ENCODE measurements around the gene TIGD4.

The TIGD4 gene

GRCh38 chr4:152763796-152764195 lies 15.7 kb downstream of the TIGD4 start:
- no peak for DNase-seq

GRCh38 chr4:152748619-152749018 lies 30.9 kb downstream of the TIGD4 start:
- Histone ChIP-seq H3K9me3 (ENCODE audit: control insufficient read depth, low read length) (no peaks in the 10 kb centered on the region), H3K27me3 (replicated peaks; ENCODE audit: control insufficient read depth, insufficient read depth, low read length, poor library complexity, severe bottlenecking) (no peaks in the 10 kb centered on the region), H3K4me3 (ENCODE audit: insufficient read depth, low read depth, low read length, poor library complexity, severe bottlenecking) (no peak overlapping the region), H3K4me1 (ENCODE audit: control insufficient read depth, insufficient read depth, low read length, poor library complexity, severe bottlenecking) (no peaks in the 10 kb centered on the region), H3K27ac (ENCODE audit: insufficient read depth, low read length, poor library complexity, severe bottlenecking) (no peak overlapping the region), H3K36me3 (ENCODE audit: control insufficient read depth, insufficient read depth, low read length) (no peaks in the 10 kb centered on the region)
- no peak for DNase-seq

More at GRCh38 chr4:152763796-152764195, 15.7 kb downstream of the TIGD4 start:
- Histone ChIP-seq H3K36me3 (ENCODE audit: control insufficient read depth, insufficient read depth, low read length) (no peaks in the 10 kb centered on the region), H3K9me3 (ENCODE audit: control insufficient read depth, low read length) (no peaks in the 10 kb centered on the region), H3K4me1 (ENCODE audit: control insufficient read depth, insufficient read depth, low read length, poor library complexity, severe bottlenecking) (no peaks in the 10 kb centered on the region), H3K4me3 (ENCODE audit: insufficient read depth, low read depth, low read length, poor library complexity, severe bottlenecking) (no peak overlapping the region), H3K27me3 (replicated peaks; ENCODE audit: control insufficient read depth, insufficient read depth, low read length, poor library complexity, severe bottlenecking) (no peaks in the 10 kb centered on the region), H3K27ac (ENCODE audit: insufficient read depth, low read length, poor library complexity, severe bottlenecking) (no peak overlapping the region)

- Histone ChIP-seq H3K27me3 (replicated peaks; ENCODE audit: control insufficient read depth, insufficient read depth, low read length, poor library complexity, severe bottlenecking) (no peaks in the 10 kb centered on the region), H3K9me3 (ENCODE audit: control insufficient read depth, low read length) (no peaks in the 10 kb centered on the region), H3K4me1 (ENCODE audit: control insufficient read depth, insufficient read depth, low read length, poor library complexity, severe bottlenecking) (no peaks in the 10 kb centered on the region), H3K27ac (ENCODE audit: insufficient read depth, low read length, poor library complexity, severe bottlenecking) (no peak overlapping the region), H3K4me3 (ENCODE audit: insufficient read depth, low read depth, low read length, poor library complexity, severe bottlenecking) (no peak overlapping the region), H3K36me3 (ENCODE audit: control insufficient read depth, insufficient read depth, low read length) (no peaks in the 10 kb centered on the region)
- DNase-seq, result no peak
Observed at GRCh38 chr4:152747444-152747843, 32.1 kb downstream of the TIGD4 start.

GRCh38 chr4:152738827-152739226 lies 40.7 kb downstream of the TIGD4 start:
- no peak overlapping the region for H3K4me3 ChIP-seq (ENCODE audit: insufficient read depth, low read depth, low read length, poor library complexity, severe bottlenecking)
- no peak for DNase-seq
- no peaks in the 10 kb centered on the region for H3K9me3 ChIP-seq (ENCODE audit: control insufficient read depth, low read length)
- H3K4me1 ChIP-seq (ENCODE audit: control insufficient read depth, insufficient read depth, low read length, poor library complexity, severe bottlenecking), result no peaks in the 10 kb centered on the region
- H3K27me3 ChIP-seq (replicated peaks; ENCODE audit: control insufficient read depth, insufficient read depth, low read length, poor library complexity, severe bottlenecking), result no peaks in the 10 kb centered on the region
- H3K36me3 ChIP-seq (ENCODE audit: control insufficient read depth, insufficient read depth, low read length), result no peaks in the 10 kb centered on the region
- no peak overlapping the region for H3K27ac ChIP-seq (ENCODE audit: insufficient read depth, low read length, poor library complexity, severe bottlenecking)

GRCh38 chr4:152735906-152736305 lies 43.6 kb downstream of the TIGD4 start:
- Histone ChIP-seq H3K27me3 (replicated peaks; ENCODE audit: control insufficient read depth, insufficient read depth, low read length, poor library complexity, severe bottlenecking) (no peaks in the 10 kb centered on the region), H3K4me1 (ENCODE audit: control insufficient read depth, insufficient read depth, low read length, poor library complexity, severe bottlenecking) (no peaks in the 10 kb centered on the region)

GRCh38 chr4:152735396-152735859 lies 44.1 kb downstream of the TIGD4 start:
- no peaks in the 10 kb centered on the region for H3K27me3 ChIP-seq (replicated peaks; ENCODE audit: control insufficient read depth, insufficient read depth, low read length, poor library complexity, severe bottlenecking)
- no peaks in the 10 kb centered on the region for H3K4me1 ChIP-seq (ENCODE audit: control insufficient read depth, insufficient read depth, low read length, poor library complexity, severe bottlenecking)
- no peaks in the 10 kb centered on the region for H3K9me3 ChIP-seq (ENCODE audit: control insufficient read depth, low read length)
- H3K27ac ChIP-seq (ENCODE audit: insufficient read depth, low read length, poor library complexity, severe bottlenecking), result no peak overlapping the region
- H3K4me3 ChIP-seq (ENCODE audit: insufficient read depth, low read depth, low read length, poor library complexity, severe bottlenecking), result no peak overlapping the region
- H3K36me3 ChIP-seq (ENCODE audit: control insufficient read depth, insufficient read depth, low read length), result no peaks in the 10 kb centered on the region
- no peak for DNase-seq

More at GRCh38 chr4:152735906-152736305, 43.6 kb downstream of the TIGD4 start:
- H3K4me3 ChIP-seq (ENCODE audit: insufficient read depth, low read depth, low read length, poor library complexity, severe bottlenecking), result no peak overlapping the region
- no peaks in the 10 kb centered on the region for H3K9me3 ChIP-seq (ENCODE audit: control insufficient read depth, low read length)
- no peak for DNase-seq
- H3K27ac ChIP-seq (ENCODE audit: insufficient read depth, low read length, poor library complexity, severe bottlenecking), result no peak overlapping the region
- no peaks in the 10 kb centered on the region for H3K36me3 ChIP-seq (ENCODE audit: control insufficient read depth, insufficient read depth, low read length)

- DNase-seq, result no peak
- Histone ChIP-seq H3K9me3 (ENCODE audit: control insufficient read depth, low read length) (no peaks in the 10 kb centered on the region), H3K4me1 (ENCODE audit: control insufficient read depth, insufficient read depth, low read length, poor library complexity, severe bottlenecking) (no peaks in the 10 kb centered on the region), H3K27me3 (replicated peaks; ENCODE audit: control insufficient read depth, insufficient read depth, low read length, poor library complexity, severe bottlenecking) (no peaks in the 10 kb centered on the region), H3K36me3 (ENCODE audit: control insufficient read depth, insufficient read depth, low read length) (no peaks in the 10 kb centered on the region), H3K4me3 (ENCODE audit: insufficient read depth, low read depth, low read length, poor library complexity, severe bottlenecking) (no peak overlapping the region), H3K27ac (ENCODE audit: insufficient read depth, low read length, poor library complexity, severe bottlenecking) (no peak overlapping the region)
Observed at GRCh38 chr4:152734699-152735050, 44.9 kb downstream of the TIGD4 start.

GRCh38 chr4:152734015-152734698 lies 45.4 kb downstream of the TIGD4 start:
- no peak for DNase-seq
- H3K4me1 ChIP-seq (ENCODE audit: control insufficient read depth, insufficient read depth, low read length, poor library complexity, severe bottlenecking), result no peaks in the 10 kb centered on the region
- H3K36me3 ChIP-seq (ENCODE audit: control insufficient read depth, insufficient read depth, low read length), result no peaks in the 10 kb centered on the region
- no peaks in the 10 kb centered on the region for H3K9me3 ChIP-seq (ENCODE audit: control insufficient read depth, low read length)
- H3K27me3 ChIP-seq (replicated peaks; ENCODE audit: control insufficient read depth, insufficient read depth, low read length, poor library complexity, severe bottlenecking), result no peaks in the 10 kb centered on the region
- H3K27ac ChIP-seq (ENCODE audit: insufficient read depth, low read length, poor library complexity, severe bottlenecking), result no peak overlapping the region
- no peak overlapping the region for H3K4me3 ChIP-seq (ENCODE audit: insufficient read depth, low read depth, low read length, poor library complexity, severe bottlenecking)

- Histone ChIP-seq H3K36me3 (ENCODE audit: control insufficient read depth, insufficient read depth, low read length) (no peaks in the 10 kb centered on the region), H3K4me1 (ENCODE audit: control insufficient read depth, insufficient read depth, low read length, poor library complexity, severe bottlenecking) (no peaks in the 10 kb centered on the region), H3K27ac (ENCODE audit: insufficient read depth, low read length, poor library complexity, severe bottlenecking) (no peak overlapping the region), H3K4me3 (ENCODE audit: insufficient read depth, low read depth, low read length, poor library complexity, severe bottlenecking) (no peak overlapping the region), H3K9me3 (ENCODE audit: control insufficient read depth, low read length) (no peaks in the 10 kb centered on the region), H3K27me3 (replicated peaks; ENCODE audit: control insufficient read depth, insufficient read depth, low read length, poor library complexity, severe bottlenecking) (no peaks in the 10 kb centered on the region)
- DNase-seq, result no peak
Observed at GRCh38 chr4:152731997-152732396, 47.5 kb downstream of the TIGD4 start.

- H3K4me1 ChIP-seq (ENCODE audit: control insufficient read depth, insufficient read depth, low read length, poor library complexity, severe bottlenecking), result no peaks in the 10 kb centered on the region
- DNase-seq, result no peak
- H3K36me3 ChIP-seq (ENCODE audit: control insufficient read depth, insufficient read depth, low read length), result no peaks in the 10 kb centered on the region
- no peaks in the 10 kb centered on the region for H3K9me3 ChIP-seq (ENCODE audit: control insufficient read depth, low read length)
- no peaks in the 10 kb centered on the region for H3K27me3 ChIP-seq (replicated peaks; ENCODE audit: control insufficient read depth, insufficient read depth, low read length, poor library complexity, severe bottlenecking)
- no peak overlapping the region for H3K27ac ChIP-seq (ENCODE audit: insufficient read depth, low read length, poor library complexity, severe bottlenecking)
- H3K4me3 ChIP-seq (ENCODE audit: insufficient read depth, low read depth, low read length, poor library complexity, severe bottlenecking), result no peak overlapping the region
Observed at GRCh38 chr4:152729466-152729865, 50.1 kb downstream of the TIGD4 start.

All from effector memory CD4-positive, alpha-beta T cell (primary cell).